HepG2 (cell line): ENCODE measurements around the gene COL2A1. TPM values are rescaled to one million over a fixed set of nuclear protein-coding genes. Genes with fewer than 3 reads are reported as not detected.

ENCODE experiments used
- AKNA ChIP-seq: sonication (generic); formaldehyde crosslinking; IDR thresholded peaks from 2 replicates; pipeline ENCODE4 v1.4.0; 2020; ENCODE audit warnings: missing genetic modification reagents, borderline replicate concordance
- CENPT ChIP-seq: sonication (generic); formaldehyde crosslinking; IDR thresholded peaks from 2 replicates; pipeline ENCODE4 v1.8.0; 2022; ENCODE audit warnings: low read depth, mild to moderate bottlenecking, moderate library complexity, missing genetic modification reagents
- GATAD2A ChIP-seq: IDR thresholded peaks from 2 replicates; pipeline ENCODE4 v1.6.1; 2016
- HDAC1 ChIP-seq: sonication (generic); formaldehyde crosslinking; IDR thresholded peaks from 2 replicates; pipeline ENCODE4 v1.5.1; 2020; ENCODE audit warnings: mild to moderate bottlenecking, missing genetic modification reagents
- NFAT5 ChIP-seq: sonication (generic); formaldehyde crosslinking; IDR thresholded peaks from 2 replicates; pipeline ENCODE4 v1.4.0; 2020; ENCODE audit warnings: missing genetic modification reagents
- RORA ChIP-seq: sonication (generic); formaldehyde crosslinking; IDR thresholded peaks from 2 replicates; pipeline ENCODE4 v1.5.0; 2020; ENCODE audit warnings: mild to moderate bottlenecking, missing genetic modification reagents, moderate library complexity
- SYNCRIP ChIP-seq: fragments of 200-400 bp; formaldehyde crosslinking; IDR thresholded peaks from 2 replicates; pipeline ENCODE4 v1.6.1; 2018; ENCODE audit warnings: mild to moderate bottlenecking, low read depth, low read length; ENCODE audit not compliant: insufficient read depth
- ZNF296 ChIP-seq: sonication (generic); formaldehyde crosslinking; conservative IDR thresholded peaks from 2 replicates; pipeline ENCODE4 v1.5.0; 2020; ENCODE audit warnings: mild to moderate bottlenecking, missing genetic modification reagents
- ZNF503 ChIP-seq: sonication (generic); formaldehyde crosslinking; IDR thresholded peaks from 2 replicates; pipeline ENCODE4 v1.4.0; 2020; ENCODE audit warnings: missing genetic modification reagents
- ZNF563 ChIP-seq: sonication (generic); formaldehyde crosslinking; IDR thresholded peaks from 2 replicates; pipeline ENCODE4 v1.8.0; 2022; ENCODE audit warnings: mild to moderate bottlenecking, moderate library complexity, missing genetic modification reagents
- polyA plus RNA-seq, 8 experiments: library from polyadenylated mRNA; depleted of rRNA in 3 of 8; stranded (reverse) in 7 of 8; unstranded in 1 of 8; fragments of >200 nt; fragmentation: Illumina TruSeq in 4 of 8; extraction: Trizol in 4 of 8; gene quantifications; 2 replicates each; pipeline versions ENCODE4 v1.2.1 to v1.2.3, GENCODE V29; 2011 to 2016; ENCODE audit warnings: low read depth in 4 of 8, missing spikeins in 1 of 8, mixed read lengths in 1 of 8; ENCODE audit not compliant: insufficient read depth in 1 of 8
- total RNA-seq, 5 experiments: library from RNA; depleted of rRNA; stranded (reverse); fragments of >200 nt; fragmentation: Illumina TruSeq; extraction: Trizol; gene quantifications; 2 replicates each; pipeline ENCODE4 v1.2.3, GENCODE V29; 2016; ENCODE audit warnings: low read depth in 1 of 5
- TF ChIP-seq, protein P1 (sequence below): sonication (generic); formaldehyde crosslinking; IDR thresholded peaks from 2 replicates; pipeline ENCODE4 v1.4.0; 2020; ENCODE audit warnings: missing genetic modification reagents
- TF ChIP-seq, protein P2 (sequence below): sonication (generic); formaldehyde crosslinking; IDR thresholded peaks from 2 replicates; pipeline ENCODE4 v1.8.0; 2022; ENCODE audit warnings: mild to moderate bottlenecking, missing genetic modification reagents, borderline replicate concordance

The COL2A1 gene
- total and polyA plus RNA-seq, 2 of the 13 experiments (the other 11 are each of a cell fraction or from before 2014, with no cell fraction given): 7.4 to 38.3 TPM

GRCh38 chr12:48022676-48023385 is 18.6 kb upstream of the COL2A1 start (continued):
- no peak for TF ChIP-seq ZNF503 (CRISPR knock-in tag)
- peak; percentile 66; the same call in 1 of the 2 replicates for TF ChIP-seq GATAD2A (CRISPR knock-in tag)
- TF ChIP-seq, protein P1, sequence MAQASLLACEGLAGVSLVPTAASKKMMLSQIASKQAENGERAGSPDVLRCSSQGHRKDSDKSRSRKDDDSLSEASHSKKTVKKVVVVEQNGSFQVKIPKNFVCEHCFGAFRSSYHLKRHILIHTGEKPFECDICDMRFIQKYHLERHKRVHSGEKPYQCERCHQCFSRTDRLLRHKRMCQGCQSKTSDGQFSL (CRISPR knock-in tag): no peak
- TF ChIP-seq ZNF563 (CRISPR knock-in tag): no peak
- 0 out of 2 replicates have a peak, but pooled peaks have one; percentile 18 for TF ChIP-seq HDAC1 (CRISPR knock-in tag)
- TF ChIP-seq AKNA (CRISPR knock-in tag): no peak
- TF ChIP-seq NFAT5 (CRISPR knock-in tag): no peak
- TF ChIP-seq ZNF296 (CRISPR knock-in tag): no peak
- TF ChIP-seq CENPT (CRISPR knock-in tag): no peak
- no peak for TF ChIP-seq SYNCRIP
- no peak for TF ChIP-seq RORA (CRISPR knock-in tag)
- TF ChIP-seq, protein P2, sequence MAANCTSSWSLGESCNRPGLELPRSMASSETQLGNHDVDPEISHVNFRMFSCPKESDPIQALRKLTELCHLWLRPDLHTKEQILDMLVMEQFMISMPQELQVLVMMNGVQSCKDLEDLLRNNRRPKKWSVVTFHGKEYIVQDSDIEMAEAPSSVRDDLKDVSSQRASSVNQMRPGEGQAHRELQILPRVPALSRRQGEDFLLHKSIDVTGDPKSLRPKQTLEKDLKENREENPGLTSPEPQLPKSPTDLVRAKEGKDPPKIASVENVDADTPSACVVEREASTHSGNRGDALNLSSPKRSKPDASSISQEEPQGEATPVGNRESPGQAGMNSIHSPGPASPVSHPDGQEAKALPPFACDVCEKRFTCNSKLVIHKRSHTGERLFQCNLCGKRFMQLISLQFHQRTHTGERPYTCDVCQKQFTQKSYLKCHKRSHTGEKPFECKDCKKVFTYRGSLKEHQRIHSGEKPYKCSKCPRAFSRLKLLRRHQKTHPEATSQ (CRISPR knock-in tag): no peak
